ENCODE data around the gene BTBD1.

- TF ChIP-seq EZH2 (IDR thresholded peaks at IDR 0.05; ENCODE audit: insufficient read depth, poor library complexity, severe bottlenecking) (no peak), EZH2phosphoT487 (IDR thresholded peaks at IDR 0.05; ENCODE audit: insufficient read depth, low read depth) (no peak)
Observed at GRCh38 chr15:82999905-83000671, 67.0 kb downstream of the BTBD1 start.
